WTC11 (cell line): Measurements from ENCODE around the gene ASIC5. TPM values are rescaled to one million over a fixed set of nuclear protein-coding genes. Genes with fewer than 3 reads are reported as not detected.

Source experiments
- ATAC-seq: fragments of 200-7000 bp; cut with Tn5 transposase; 2 replicates; pipeline ENCODE4 v1.10.0; 2021; ENCODE audit warnings: mild to moderate bottlenecking, moderate library complexity
- CTCF ChIA-PET: fragments of 300-600 bp; sonication (Branson Sonifier 250); formaldehyde crosslinking; loops from one replicate; lab custom pipeline; 2021; ENCODE audit warnings: antibody characterized with exemption; lab: Charles Lee
- POLR2A ChIA-PET: fragments of 350-600 bp; sonication (Branson Sonifier 250); formaldehyde crosslinking; loops from one replicate; lab custom pipeline; 2021; ENCODE audit warnings: antibody characterized with exemption; lab: Charles Lee
- DNase-seq: peaks from one replicate; pipeline ENCODE4 v3.0.0; 2021; ENCODE audit warnings: low spot score
- H3K27ac Mint-ChIP-seq: 2 replicates; pipeline ENCODE4 v1.8.0; 2021; ENCODE audit warnings: mixed read lengths
- H3K27me3 Mint-ChIP-seq: 2 replicates; pipeline ENCODE4 v1.8.0; 2021; ENCODE audit warnings: low read depth, mild to moderate bottlenecking, moderate library complexity, mixed read lengths
- H3K36me3 Mint-ChIP-seq: 2 replicates; pipeline ENCODE4 v1.8.0; 2021; ENCODE audit warnings: mixed read lengths
- H3K4me1 Mint-ChIP-seq: 2 replicates; pipeline ENCODE4 v1.8.0; 2022; ENCODE audit warnings: mixed read lengths
- H3K4me3 Mint-ChIP-seq: 2 replicates; pipeline ENCODE4 v1.8.0; 2021; ENCODE audit warnings: mild to moderate bottlenecking, moderate library complexity, mixed read lengths
- H3K9me3 Mint-ChIP-seq: 2 replicates; pipeline ENCODE4 v1.8.0; 2021; ENCODE audit warnings: mixed read lengths
- ATF3 ChIP-seq: sonication (generic); formaldehyde crosslinking; conservative IDR thresholded peaks from 2 replicates; pipeline ENCODE4 v1.8.1; 2022; ENCODE audit warnings: mild to moderate bottlenecking, missing genetic modification reagents
- ATF6 ChIP-seq: sonication (generic); formaldehyde crosslinking; IDR thresholded peaks from 2 replicates; pipeline ENCODE4 v1.8.1; 2023; ENCODE audit warnings: mild to moderate bottlenecking, missing genetic modification reagents
- E2F5 ChIP-seq: sonication (generic); formaldehyde crosslinking; IDR thresholded peaks from 2 replicates; pipeline ENCODE4 v1.8.1; 2022; ENCODE audit warnings: mild to moderate bottlenecking, moderate library complexity, missing genetic modification reagents
- ESRRA ChIP-seq: sonication (generic); formaldehyde crosslinking; IDR thresholded peaks from 2 replicates; pipeline ENCODE4 v1.8.1; 2022; ENCODE audit warnings: mild to moderate bottlenecking, missing genetic modification reagents, borderline replicate concordance
- FOXJ3 ChIP-seq: sonication (generic); formaldehyde crosslinking; IDR thresholded peaks from 2 replicates; pipeline ENCODE4 v1.9.0; 2021; ENCODE audit warnings: missing genetic modification reagents, mild to moderate bottlenecking, borderline replicate concordance
- IRF1 ChIP-seq: sonication (generic); formaldehyde crosslinking; IDR thresholded peaks from 2 replicates; pipeline ENCODE4 v1.8.0; 2023; ENCODE audit warnings: missing genetic modification reagents
- JUN ChIP-seq: sonication (generic); formaldehyde crosslinking; IDR thresholded peaks from 2 replicates; pipeline ENCODE4 v1.8.0; 2023; ENCODE audit warnings: mild to moderate bottlenecking, missing genetic modification reagents
- MYBL2 ChIP-seq: sonication (generic); formaldehyde crosslinking; IDR thresholded peaks from 2 replicates; pipeline ENCODE4 v1.8.1; 2023; ENCODE audit warnings: mild to moderate bottlenecking, moderate library complexity, missing genetic modification reagents
- OVOL2 ChIP-seq: fragments of 250-450 bp; sonication (Bioruptor Pico); IDR thresholded peaks from 2 replicates; pipeline ENCODE4 v1.9.0; 2021; ENCODE audit warnings: mild to moderate bottlenecking, borderline replicate concordance
- PRRX2 ChIP-seq: fragments of 250-450 bp; sonication (Bioruptor Pico); IDR thresholded peaks from 2 replicates; pipeline ENCODE4 v1.8.0; 2021; ENCODE audit warnings: mild to moderate bottlenecking
- SMAD3 ChIP-seq: sonication (generic); formaldehyde crosslinking; IDR thresholded peaks from 2 replicates; pipeline ENCODE4 v1.8.0; 2022; ENCODE audit warnings: missing genetic modification reagents, mild to moderate bottlenecking, borderline replicate concordance
- TEAD4 ChIP-seq: sonication (generic); formaldehyde crosslinking; IDR thresholded peaks from 2 replicates; pipeline ENCODE4 v1.8.0; 2022; ENCODE audit warnings: mild to moderate bottlenecking, missing genetic modification reagents
- ZBTB21 ChIP-seq: sonication (generic); formaldehyde crosslinking; IDR thresholded peaks from 2 replicates; pipeline ENCODE4 v1.8.1; 2023; ENCODE audit warnings: mild to moderate bottlenecking, missing genetic modification reagents, borderline replicate concordance
- ZNF121 ChIP-seq: sonication (generic); formaldehyde crosslinking; IDR thresholded peaks from 2 replicates; pipeline ENCODE4 v1.8.0; 2023; ENCODE audit warnings: missing genetic modification reagents
- ZNF423 ChIP-seq: fragments of 250-450 bp; sonication (Bioruptor Pico); IDR thresholded peaks from 2 replicates; pipeline ENCODE4 v2.1.2; 2022; ENCODE audit warnings: mild to moderate bottlenecking, moderate library complexity
- total RNA-seq: library from RNA; stranded (reverse); gene quantifications from 3 replicates; pipeline ENCODE4 v1.2.3, GENCODE V29; 2021
- TF ChIP-seq, protein P1 (sequence below): sonication (generic); formaldehyde crosslinking; IDR thresholded peaks from 2 replicates; pipeline ENCODE4 v1.8.1; 2023; ENCODE audit warnings: mild to moderate bottlenecking, missing genetic modification reagents, moderate library complexity
- TF ChIP-seq, protein P2 (sequence below): fragments of 250-450 bp; sonication (Bioruptor Pico); IDR thresholded peaks from 2 replicates; pipeline ENCODE4 v1.9.0; 2021; ENCODE audit warnings: mild to moderate bottlenecking

The ASIC5 gene
- total RNA-seq, 1 experiment from 2014 or later, result not detected

DNA sequence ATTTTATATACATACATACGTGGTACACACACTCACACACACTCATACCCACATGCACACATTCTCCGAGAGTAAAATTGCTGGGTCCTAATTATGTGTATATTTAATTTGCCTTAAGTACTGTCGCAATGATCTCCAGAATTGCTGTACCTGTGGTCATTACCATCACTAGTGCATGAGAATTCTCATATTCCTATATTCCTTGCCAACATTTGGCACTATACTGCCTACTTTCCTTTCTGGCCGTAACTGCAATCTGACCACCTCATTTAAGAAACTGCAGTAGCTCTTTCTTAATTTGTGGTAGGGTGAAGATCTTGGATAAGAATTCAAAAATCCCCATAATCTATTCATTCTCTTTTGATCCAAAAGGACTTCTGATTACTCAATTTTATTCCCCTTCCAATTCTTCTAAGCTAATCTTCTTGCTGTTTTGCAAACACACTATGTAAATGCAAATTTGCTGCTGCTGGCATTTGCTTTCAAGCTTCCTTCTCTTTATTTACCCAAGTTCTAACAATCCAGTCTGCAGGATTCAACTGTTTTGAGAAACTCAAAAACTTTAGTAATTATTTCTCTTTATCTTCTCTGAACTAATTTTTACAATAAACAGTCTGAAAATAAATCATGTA lies 45.1 kb downstream of the ASIC5 start (continued):
- no peak for TF ChIP-seq ATF6 (CRISPR knock-in tag)
- TF ChIP-seq, protein P1, sequence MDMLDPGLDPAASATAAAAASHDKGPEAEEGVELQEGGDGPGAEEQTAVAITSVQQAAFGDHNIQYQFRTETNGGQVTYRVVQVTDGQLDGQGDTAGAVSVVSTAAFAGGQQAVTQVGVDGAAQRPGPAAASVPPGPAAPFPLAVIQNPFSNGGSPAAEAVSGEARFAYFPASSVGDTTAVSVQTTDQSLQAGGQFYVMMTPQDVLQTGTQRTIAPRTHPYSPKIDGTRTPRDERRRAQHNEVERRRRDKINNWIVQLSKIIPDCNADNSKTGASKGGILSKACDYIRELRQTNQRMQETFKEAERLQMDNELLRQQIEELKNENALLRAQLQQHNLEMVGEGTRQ (CRISPR knock-in tag), result no peak
- no peak for TF ChIP-seq ZNF423 (CRISPR knock-in tag)
- TF ChIP-seq FOXJ3 (CRISPR knock-in tag), result no peak
- no peak for TF ChIP-seq MYBL2
- TF ChIP-seq SMAD3 (CRISPR knock-in tag), result no peak
- TF ChIP-seq ZNF121 (CRISPR knock-in tag), result no peak
- no peak for TF ChIP-seq OVOL2

GRCh38 chr4:155819066-155819465 lies 47.0 kb downstream of the ASIC5 start:
- ATAC-seq (no peak), DNase-seq (no peak)
- no peak overlapping the region for H3K4me3 Mint-ChIP-seq
- POLR2A ChIA-PET, result no interaction called here
- no peak overlapping the region for H3K27ac Mint-ChIP-seq
- CTCF ChIA-PET, result interaction anchor here (1.9 kb wide), 1 partner anchor 134 kb away, joined by 11 read pairs; the partner anchor contains the start of gene CTSO
- H3K36me3 Mint-ChIP-seq, result no peaks in the 10 kb centered on the region
- H3K4me1 Mint-ChIP-seq, result peaks cover 20% of the 10 kb centered on the region
- TF ChIP-seq ATF3 (CRISPR knock-in tag), result no peak
- no peak for TF ChIP-seq IRF1 (CRISPR knock-in tag)
- TF ChIP-seq, protein P2, sequence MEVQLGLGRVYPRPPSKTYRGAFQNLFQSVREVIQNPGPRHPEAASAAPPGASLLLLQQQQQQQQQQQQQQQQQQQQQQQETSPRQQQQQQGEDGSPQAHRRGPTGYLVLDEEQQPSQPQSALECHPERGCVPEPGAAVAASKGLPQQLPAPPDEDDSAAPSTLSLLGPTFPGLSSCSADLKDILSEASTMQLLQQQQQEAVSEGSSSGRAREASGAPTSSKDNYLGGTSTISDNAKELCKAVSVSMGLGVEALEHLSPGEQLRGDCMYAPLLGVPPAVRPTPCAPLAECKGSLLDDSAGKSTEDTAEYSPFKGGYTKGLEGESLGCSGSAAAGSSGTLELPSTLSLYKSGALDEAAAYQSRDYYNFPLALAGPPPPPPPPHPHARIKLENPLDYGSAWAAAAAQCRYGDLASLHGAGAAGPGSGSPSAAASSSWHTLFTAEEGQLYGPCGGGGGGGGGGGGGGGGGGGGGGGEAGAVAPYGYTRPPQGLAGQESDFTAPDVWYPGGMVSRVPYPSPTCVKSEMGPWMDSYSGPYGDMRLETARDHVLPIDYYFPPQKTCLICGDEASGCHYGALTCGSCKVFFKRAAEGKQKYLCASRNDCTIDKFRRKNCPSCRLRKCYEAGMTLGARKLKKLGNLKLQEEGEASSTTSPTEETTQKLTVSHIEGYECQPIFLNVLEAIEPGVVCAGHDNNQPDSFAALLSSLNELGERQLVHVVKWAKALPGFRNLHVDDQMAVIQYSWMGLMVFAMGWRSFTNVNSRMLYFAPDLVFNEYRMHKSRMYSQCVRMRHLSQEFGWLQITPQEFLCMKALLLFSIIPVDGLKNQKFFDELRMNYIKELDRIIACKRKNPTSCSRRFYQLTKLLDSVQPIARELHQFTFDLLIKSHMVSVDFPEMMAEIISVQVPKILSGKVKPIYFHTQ (CRISPR knock-in tag), result no peak
- TF ChIP-seq E2F5, result no peak
- no peak for TF ChIP-seq FOXJ3 (CRISPR knock-in tag)
- no peak for TF ChIP-seq TEAD4
- no peak for TF ChIP-seq JUN (CRISPR knock-in tag)
- TF ChIP-seq ZNF423 (CRISPR knock-in tag), result no peak
- no peak for TF ChIP-seq ZBTB21
- TF ChIP-seq ESRRA (CRISPR knock-in tag), result no peak
- no peak for TF ChIP-seq PRRX2 (CRISPR knock-in tag)
- H3K27me3 Mint-ChIP-seq, result 0 out of 2 replicates have a peak, but pooled peaks cover 3% of the 10 kb centered on the region
- no peaks in the 10 kb centered on the region for H3K9me3 Mint-ChIP-seq
